T47D (cell line): Measurements from ENCODE around the gene NDUFA1.
"Not testable (repeated sequence)": the region's sequence is repeated elsewhere in the genome, so short reads cannot be mapped to it uniquely, and the experiment has no call there.

ENCODE experiments used
- DNase-seq, 2 experiments: peaks; one replicate each; pipeline versions ENCODE4 v3.0.0 to v3.0.0-alpha.2; 2011 to 2012; ENCODE audit warnings: low read depth in 1 of 2, low spot score in 1 of 2
- JUND ChIP-seq: IDR thresholded peaks from 2 replicates; pipeline ENCODE4 v1.6.1; 2012; ENCODE audit warnings: low read depth
- in situ Hi-C: cut with HindIII; loops from 2 replicates; pipeline ENCODE4 v1.10.0; 2016; ENCODE audit warnings: low sequenced_read_pairs, low pct_unique_long_range_greater_than_20kb

NDUFA1 gene

GRCh38 chrX:119880552-119881437 is 9.2 kb downstream of the NDUFA1 start:
- in situ Hi-C loops: no loop called here
- TF ChIP-seq JUND: no peak
- DNase-seq: peak in 1 of 2 experiments; percentile 57

GRCh38 chrX:119885554-119886428 is 14.2 kb downstream of the NDUFA1 start:
- DNase-seq: peak in 1 of 2 experiments; percentile 43
- in situ Hi-C loops: no loop called here
- no peak for TF ChIP-seq JUND

- peak in 1 of 2 experiments; percentile 69 for DNase-seq
- no peak for TF ChIP-seq JUND
- in situ Hi-C loops: no loop called here
These were observed 16.2 kb downstream of the NDUFA1 start for GRCh38 chrX:119887721-119888425.

GRCh38 chrX:119890626-119891025 is 19.0 kb downstream of the NDUFA1 start:
- DNase-seq, in situ Hi-C loops: not testable (repeated sequence)

- DNase-seq, in situ Hi-C loops: not testable (repeated sequence)
These were observed 20.5 kb downstream of the NDUFA1 start for GRCh38 chrX:119891961-119892692.

GRCh38 chrX:119895843-119896326 is 24.3 kb downstream of the NDUFA1 start, which contains the start of gene AKAP14:
AKAP14 (plus strand) TSS chrX:119895893; CDS start chrX:119903224, 7,331 bp downstream.
- no peak for TF ChIP-seq JUND
- DNase-seq: peak in 1 of 2 experiments; percentile 30
- in situ Hi-C loops: no loop called here

GRCh38 chrX:119899125-119899524 is 27.5 kb downstream of the NDUFA1 start:
- DNase-seq: no peak
- in situ Hi-C loops: no loop called here
- TF ChIP-seq JUND: no peak

GRCh38 chrX:119900976-119901375 is 29.3 kb downstream of the NDUFA1 start:
- in situ Hi-C loops: no loop called here
- no peak for DNase-seq
- TF ChIP-seq JUND: no peak

- no peak for TF ChIP-seq JUND
- no peak for DNase-seq
- in situ Hi-C loops: no loop called here
These were observed 44.7 kb downstream of the NDUFA1 start for GRCh38 chrX:119916310-119916709.

GRCh38 chrX:119917877-119918276 is 46.2 kb downstream of the NDUFA1 start:
- DNase-seq: no peak
- in situ Hi-C loops: no loop called here
- TF ChIP-seq JUND: no peak

GRCh38 chrX:119919835-119920585 is 48.4 kb downstream of the NDUFA1 start:
- in situ Hi-C loops: no loop called here
- TF ChIP-seq JUND: no peak

GRCh38 chrX:119922391-119922790 is 50.8 kb downstream of the NDUFA1 start:
- DNase-seq, in situ Hi-C loops: not testable (repeated sequence)

More at GRCh38 chrX:119919835-119920585, 48.4 kb downstream of the NDUFA1 start:
- DNase-seq: no peak
